Measurements from ENCODE around the gene MYH13.

Gene MYH13

DNA sequence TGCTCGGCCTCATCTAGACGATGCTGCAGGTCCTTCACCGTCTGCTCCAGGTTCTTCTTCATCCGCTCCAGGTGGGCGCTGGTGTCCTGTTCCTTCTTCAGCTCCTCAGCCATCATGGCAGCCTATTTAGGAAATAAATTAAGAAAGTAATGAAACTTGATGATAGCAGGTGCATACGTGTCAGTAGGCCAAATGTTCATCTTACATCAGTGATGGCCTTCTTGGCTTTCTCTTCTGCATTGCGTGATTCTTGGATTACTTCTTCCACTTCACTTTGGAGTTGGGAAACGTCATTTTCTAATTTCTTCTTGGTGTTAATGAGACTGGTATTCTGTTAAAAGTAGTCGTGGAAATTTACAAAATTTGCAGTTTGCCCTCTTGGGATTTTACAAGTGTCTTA is 20.1 kb upstream of the MYH13 start:
- no peak overlapping the region for H3K4me3 ChIP-seq (ENCODE audit: low read depth, low read length)
- DNase-seq (ENCODE audit: low read depth): no peak
- no peak for TF ChIP-seq POLR2A (IDR thresholded peaks at IDR 0.05; ENCODE audit: extremely low read depth, insufficient read length)
- no peak for TF ChIP-seq MYC (IDR thresholded peaks at IDR 0.05; ENCODE audit: low read depth, low read length)
- TF ChIP-seq, protein P1, sequence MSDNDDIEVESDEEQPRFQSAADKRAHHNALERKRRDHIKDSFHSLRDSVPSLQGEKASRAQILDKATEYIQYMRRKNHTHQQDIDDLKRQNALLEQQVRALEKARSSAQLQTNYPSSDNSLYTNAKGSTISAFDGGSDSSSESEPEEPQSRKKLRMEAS (IDR thresholded peaks at IDR 0.05; ENCODE audit: low read depth, low read length): no peak
- TF ChIP-seq, protein P2, sequence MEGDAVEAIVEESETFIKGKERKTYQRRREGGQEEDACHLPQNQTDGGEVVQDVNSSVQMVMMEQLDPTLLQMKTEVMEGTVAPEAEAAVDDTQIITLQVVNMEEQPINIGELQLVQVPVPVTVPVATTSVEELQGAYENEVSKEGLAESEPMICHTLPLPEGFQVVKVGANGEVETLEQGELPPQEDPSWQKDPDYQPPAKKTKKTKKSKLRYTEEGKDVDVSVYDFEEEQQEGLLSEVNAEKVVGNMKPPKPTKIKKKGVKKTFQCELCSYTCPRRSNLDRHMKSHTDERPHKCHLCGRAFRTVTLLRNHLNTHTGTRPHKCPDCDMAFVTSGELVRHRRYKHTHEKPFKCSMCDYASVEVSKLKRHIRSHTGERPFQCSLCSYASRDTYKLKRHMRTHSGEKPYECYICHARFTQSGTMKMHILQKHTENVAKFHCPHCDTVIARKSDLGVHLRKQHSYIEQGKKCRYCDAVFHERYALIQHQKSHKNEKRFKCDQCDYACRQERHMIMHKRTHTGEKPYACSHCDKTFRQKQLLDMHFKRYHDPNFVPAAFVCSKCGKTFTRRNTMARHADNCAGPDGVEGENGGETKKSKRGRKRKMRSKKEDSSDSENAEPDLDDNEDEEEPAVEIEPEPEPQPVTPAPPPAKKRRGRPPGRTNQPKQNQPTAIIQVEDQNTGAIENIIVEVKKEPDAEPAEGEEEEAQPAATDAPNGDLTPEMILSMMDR (IDR thresholded peaks at IDR 0.05; ENCODE audit: low read depth, low read length): no peak

DNA sequence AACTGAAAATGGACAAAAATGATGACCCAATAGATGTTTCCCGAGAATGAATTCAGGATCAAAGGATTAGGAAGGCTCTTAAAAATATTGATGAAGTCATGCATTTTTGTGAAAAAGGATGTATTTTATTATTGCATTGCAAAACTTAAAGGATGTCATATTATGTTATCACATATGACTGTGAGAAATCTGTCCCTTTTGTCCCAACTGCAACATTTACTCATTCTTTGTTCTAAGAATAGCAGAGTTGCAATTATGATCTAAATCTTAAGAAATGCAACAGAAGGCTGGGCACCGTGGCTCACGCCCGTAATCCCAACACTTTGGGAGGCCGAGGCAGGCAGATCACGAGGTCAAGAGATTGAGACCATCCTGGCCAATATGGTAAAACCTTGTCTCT is 13.1 kb upstream of the MYH13 start:
- DNase-seq (ENCODE audit: low read depth): no peak
- TF ChIP-seq MYC (IDR thresholded peaks at IDR 0.05; ENCODE audit: low read depth, low read length) (no peak), POLR2A (IDR thresholded peaks at IDR 0.05; ENCODE audit: extremely low read depth, insufficient read length) (no peak)
- TF ChIP-seq, protein P2 (IDR thresholded peaks at IDR 0.05; ENCODE audit: low read depth, low read length): no peak
- TF ChIP-seq, protein P1 (IDR thresholded peaks at IDR 0.05; ENCODE audit: low read depth, low read length): no peak

GRCh38 chr17:10384175-10384574 is 11.4 kb upstream of the MYH13 start:
- TF ChIP-seq, protein P1 (IDR thresholded peaks at IDR 0.05; ENCODE audit: low read depth, low read length): no peak
- TF ChIP-seq POLR2A (IDR thresholded peaks at IDR 0.05; ENCODE audit: extremely low read depth, insufficient read length) (no peak), MYC (IDR thresholded peaks at IDR 0.05; ENCODE audit: low read depth, low read length) (no peak)
- TF ChIP-seq, protein P2 (IDR thresholded peaks at IDR 0.05; ENCODE audit: low read depth, low read length): no peak
- H3K4me3 ChIP-seq (ENCODE audit: low read depth, low read length): no peak overlapping the region
- DNase-seq (ENCODE audit: low read depth): no peak

More for the DNA sequence above, 13.1 kb upstream of the MYH13 start:
- no peak overlapping the region for H3K4me3 ChIP-seq (ENCODE audit: low read depth, low read length)

DNA sequence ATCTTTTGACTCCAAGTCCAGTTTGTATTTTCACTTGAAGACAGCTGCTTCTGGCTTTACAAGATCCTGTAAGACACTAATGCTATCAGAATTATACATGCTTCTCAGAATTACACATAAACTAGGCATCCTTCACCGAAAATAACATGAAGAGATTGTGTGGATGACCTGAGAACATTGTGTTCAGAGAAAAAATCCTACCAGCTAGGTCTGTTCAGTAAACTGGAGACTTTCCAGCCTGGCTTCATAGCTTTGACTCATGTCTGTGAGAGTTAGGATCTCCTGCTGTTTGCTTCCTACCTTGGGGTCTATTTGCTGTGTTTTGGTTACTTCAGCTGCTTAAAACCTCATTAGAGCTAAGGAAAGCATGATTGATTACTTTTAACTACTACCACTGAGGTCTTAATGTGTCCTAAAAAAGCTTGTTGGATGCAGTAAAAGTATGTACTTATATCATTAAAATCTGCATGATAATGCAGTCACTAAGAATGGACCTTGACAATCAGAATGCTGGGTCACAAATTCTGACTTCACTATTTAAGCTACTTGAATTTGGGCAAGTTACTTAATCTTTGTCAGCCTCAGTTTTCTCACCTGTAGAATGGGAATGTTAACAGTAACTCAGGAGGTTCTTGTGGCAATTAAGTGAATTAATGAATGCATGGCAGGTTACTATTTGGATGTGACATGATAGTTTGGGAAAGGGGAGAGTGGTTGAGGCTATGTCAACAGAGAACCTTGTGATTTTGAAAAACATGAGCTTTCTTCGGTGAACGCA is 8.0 kb upstream of the MYH13 start:
- no peak for DNase-seq (ENCODE audit: low read depth)
- no peak for TF ChIP-seq MYC (IDR thresholded peaks at IDR 0.05; ENCODE audit: low read depth, low read length)
- TF ChIP-seq, protein P2 (IDR thresholded peaks at IDR 0.05; ENCODE audit: low read depth, low read length): no peak
- TF ChIP-seq, protein P1 (IDR thresholded peaks at IDR 0.05; ENCODE audit: low read depth, low read length): no peak
- no peak for TF ChIP-seq POLR2A (IDR thresholded peaks at IDR 0.05; ENCODE audit: extremely low read depth, insufficient read length)
- H3K4me3 ChIP-seq (ENCODE audit: low read depth, low read length): no peak overlapping the region

DNA sequence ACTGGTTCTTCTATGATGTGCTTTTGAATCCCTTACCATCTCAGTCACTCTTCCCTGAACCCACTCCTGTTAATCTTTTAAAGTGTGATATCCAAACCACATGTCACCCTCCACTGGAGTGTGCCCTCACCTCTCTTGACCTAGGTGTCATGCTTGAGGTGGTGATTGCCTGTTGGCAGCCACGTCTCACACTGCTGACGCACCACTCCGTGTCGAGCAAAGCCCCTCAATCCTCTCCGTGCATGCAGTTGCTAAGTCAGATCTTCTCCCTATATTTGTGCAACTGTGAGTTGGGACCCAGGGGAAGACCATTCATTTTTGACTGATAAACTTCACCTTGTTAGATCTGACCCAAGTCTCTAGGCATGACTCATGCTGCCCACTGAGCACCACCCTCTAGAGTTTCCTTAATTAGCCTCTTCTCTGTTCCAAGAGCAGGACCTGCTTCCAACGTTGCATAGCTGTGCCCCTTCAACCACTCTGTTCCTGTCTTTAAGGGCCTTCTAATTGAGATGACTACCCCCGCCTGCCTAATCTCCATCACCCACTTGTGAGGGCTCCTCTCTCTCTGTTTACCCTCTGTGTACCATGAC is 2.7 kb downstream of the MYH13 start:
- no peak for DNase-seq (ENCODE audit: low read depth)
- TF ChIP-seq POLR2A (IDR thresholded peaks at IDR 0.05; ENCODE audit: extremely low read depth, insufficient read length): no peak
- TF ChIP-seq, protein P2 (IDR thresholded peaks at IDR 0.05; ENCODE audit: low read depth, low read length): no peak
- TF ChIP-seq, protein P1 (IDR thresholded peaks at IDR 0.05; ENCODE audit: low read depth, low read length): no peak
- TF ChIP-seq MYC (IDR thresholded peaks at IDR 0.05; ENCODE audit: low read depth, low read length): no peak
- no peak overlapping the region for H3K4me3 ChIP-seq (ENCODE audit: low read depth, low read length)

All from NB4 (cell line).